NCI-H2081 treated with DMSO at 0.1 percent for 48 hours (cell line): Measurements from ENCODE around the gene HMGXB4.

Experiments
- DNase-seq: peaks from one replicate; lab custom pipeline; 2025; lab: John Stamatoyannopoulos, UW

HMGXB4 gene

DNA sequence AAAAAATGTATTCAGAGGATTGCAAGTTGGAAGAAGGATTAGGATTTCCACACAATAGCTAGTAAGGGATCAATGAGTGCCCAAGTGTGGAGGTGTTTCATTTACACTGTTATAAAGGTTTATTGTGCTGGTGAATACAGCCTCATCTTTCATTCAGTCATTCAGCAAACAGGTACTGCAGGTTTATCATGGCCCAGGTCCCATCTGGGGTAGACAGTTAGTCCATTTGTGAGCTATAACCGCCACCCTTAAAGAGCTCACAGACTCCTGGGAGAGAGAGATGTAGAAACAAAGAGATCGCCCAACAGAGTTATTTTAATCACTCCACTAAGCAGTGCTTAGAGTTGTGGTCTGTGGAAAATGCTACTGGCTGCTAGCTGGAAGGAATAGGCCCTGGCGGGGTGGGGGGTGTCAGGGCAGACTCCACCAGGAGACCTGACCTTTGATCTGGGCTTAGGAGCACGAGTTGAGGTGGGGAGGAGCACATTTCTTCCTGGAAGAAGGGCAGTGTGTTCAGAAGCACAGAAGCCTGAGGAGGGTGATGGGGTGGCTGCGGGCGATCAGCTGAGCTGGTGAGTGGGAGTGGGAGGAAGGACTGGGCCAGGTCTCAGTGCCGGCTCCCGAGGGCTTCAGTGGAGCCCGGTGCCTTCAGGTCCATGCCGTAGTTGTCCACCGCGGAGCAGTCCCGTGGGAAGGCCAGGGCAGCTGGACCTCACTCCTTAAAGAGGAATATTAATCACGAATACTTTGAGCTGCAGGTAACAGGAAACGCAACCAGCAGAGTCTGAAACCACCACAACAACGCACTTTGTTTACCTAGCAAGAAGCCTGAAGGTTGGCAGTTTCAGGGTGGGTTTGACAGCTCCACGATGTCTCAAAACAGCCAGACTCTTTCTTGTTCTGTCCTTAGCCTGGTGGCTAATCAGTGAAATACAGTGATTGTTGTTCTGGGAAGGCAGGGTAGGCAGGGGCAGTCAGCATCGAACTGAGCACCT, 53.6 kb downstream of the HMGXB4 start:
- no peak for DNase-seq

DNA sequence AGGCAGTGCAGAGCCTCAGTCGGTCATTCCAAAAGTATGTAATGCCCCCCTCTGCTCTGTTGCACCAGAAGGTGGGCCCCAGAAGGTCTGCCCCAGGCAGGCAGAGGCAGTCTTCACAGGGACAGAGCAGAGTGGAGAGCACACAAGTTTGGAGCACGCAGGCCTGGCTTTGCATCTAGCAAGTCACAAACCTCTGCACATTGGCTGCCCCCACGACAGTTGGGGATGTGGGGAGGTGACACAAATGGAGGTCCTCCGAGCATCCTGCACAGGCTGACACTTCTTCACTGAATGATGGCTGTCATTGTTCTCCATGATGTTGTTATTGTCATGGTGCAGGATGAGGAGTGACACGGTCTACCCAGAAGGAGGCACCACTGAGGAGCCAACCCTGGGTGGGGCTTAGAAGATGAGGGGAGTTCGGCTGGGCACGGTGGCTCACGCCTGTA, 54.3 kb downstream of the HMGXB4 start:
- DNase-seq = no peak

DNA sequence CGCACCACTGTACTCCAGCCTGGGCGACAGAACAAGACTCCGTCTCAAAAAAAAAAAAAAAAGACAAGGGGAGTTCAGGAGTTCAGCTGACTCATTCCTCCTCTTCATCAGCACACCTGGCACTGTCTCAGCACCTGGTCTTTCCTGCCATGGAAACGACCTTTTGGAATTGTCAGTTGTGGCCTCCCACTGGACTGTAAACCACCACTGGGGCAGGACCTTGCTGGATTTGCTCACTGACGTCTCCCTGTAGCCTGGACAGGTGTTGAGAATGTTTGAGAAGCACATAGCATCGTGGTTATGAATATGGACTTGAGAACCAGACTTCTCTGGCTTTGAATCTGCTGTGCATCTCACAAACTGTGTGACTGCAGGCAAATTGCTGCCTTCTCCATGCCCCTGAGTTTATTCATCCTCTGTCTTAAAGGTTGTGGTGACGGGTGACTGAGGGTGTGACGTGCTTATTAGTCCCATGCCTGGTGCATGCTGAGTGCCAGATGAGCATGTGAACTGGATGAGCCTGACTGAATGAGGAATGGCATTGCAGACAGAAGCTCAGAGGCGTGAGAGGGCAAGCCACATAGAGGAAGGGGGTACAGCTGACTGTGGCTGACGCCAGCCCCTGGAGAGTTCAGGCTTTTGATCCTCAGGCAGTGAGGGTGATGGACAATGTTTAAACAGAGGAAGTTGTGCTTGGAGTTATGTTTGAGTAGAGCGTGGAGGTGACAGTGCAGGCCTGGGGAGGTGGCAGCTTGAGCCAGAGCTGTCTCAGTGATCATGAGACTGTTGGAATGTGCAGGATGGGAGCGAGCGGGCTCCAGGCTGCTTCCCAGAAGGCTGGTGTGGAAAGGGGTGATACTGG, 55.1 kb downstream of the HMGXB4 start:
- no peak for DNase-seq

DNA sequence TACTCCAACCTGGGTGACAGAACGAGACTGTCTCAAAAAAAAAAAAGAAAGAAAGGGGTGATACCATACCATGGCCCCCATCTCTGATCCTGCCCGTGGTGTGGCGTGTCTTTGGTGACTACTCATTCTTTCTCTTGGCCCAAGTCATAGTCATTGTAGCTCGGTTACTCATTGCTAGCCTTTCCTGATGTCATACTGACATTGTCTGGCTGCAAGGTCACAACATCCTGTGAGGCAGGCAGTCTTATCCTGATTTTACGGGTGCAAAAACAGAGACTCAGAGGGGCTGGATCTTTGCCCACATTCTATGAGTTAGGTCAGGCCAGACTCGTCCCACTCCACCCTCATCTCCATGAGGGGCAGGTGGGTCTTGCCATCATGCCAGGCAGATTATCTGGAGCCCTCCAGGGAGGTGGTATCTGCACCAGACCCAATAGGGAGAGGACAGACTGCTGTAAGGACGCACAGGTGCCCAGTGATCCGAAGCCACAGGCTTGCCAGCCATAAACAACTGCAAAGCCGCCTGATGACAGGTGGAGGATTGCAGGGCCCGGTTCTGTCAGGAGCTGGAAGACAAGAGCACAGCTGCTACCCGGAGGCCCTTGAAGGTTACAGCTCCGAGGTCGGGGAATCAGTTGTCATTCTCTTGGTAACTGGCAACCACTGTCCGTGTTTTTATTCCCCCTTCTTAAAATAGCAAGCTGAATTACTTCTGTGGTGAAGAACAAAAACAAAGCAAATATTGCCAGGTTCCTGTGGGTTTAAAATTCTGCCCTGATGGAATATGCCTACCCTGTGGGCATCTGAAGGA, 56.2 kb downstream of the HMGXB4 start:
- DNase-seq = no peak

GRCh38 chr22:35314161-35314942, 57.1 kb downstream of the HMGXB4 start:
- no peak for DNase-seq

DNA sequence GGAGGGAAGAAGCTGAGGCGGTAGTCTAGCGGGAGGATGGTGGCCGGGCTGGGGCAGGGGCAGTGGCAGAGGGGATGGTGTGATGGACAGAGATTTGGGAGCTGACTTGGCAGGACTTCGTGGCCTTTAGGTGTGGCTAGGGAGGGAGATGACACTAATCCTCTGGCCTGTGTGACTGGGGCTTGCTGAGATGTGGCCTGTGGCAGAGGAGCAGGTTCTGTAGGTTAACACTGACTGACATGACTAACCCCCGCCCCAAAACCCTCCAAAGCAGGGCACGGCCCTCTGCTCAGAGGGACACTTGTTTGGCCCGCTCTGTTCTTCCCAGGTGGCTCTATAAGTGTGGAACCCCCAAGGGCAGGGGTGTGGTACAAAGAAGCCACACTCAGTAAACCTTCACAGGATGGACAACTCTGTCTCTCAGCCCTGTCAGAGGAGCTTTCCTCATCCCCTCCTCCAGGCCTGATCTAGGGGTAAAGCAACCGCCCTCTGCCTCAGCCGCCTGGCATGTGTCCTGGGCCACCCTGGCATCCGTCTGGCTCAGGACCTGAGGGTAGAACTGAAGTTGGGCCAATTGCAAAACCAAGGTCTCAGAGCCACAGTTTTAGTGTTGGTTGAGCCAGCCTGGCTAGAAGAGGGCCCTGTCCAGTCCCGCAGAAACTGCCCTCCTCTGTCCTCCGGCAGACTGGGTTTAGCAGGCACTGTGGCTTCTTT, 58.0 kb downstream of the HMGXB4 start:
- no peak for DNase-seq

DNA sequence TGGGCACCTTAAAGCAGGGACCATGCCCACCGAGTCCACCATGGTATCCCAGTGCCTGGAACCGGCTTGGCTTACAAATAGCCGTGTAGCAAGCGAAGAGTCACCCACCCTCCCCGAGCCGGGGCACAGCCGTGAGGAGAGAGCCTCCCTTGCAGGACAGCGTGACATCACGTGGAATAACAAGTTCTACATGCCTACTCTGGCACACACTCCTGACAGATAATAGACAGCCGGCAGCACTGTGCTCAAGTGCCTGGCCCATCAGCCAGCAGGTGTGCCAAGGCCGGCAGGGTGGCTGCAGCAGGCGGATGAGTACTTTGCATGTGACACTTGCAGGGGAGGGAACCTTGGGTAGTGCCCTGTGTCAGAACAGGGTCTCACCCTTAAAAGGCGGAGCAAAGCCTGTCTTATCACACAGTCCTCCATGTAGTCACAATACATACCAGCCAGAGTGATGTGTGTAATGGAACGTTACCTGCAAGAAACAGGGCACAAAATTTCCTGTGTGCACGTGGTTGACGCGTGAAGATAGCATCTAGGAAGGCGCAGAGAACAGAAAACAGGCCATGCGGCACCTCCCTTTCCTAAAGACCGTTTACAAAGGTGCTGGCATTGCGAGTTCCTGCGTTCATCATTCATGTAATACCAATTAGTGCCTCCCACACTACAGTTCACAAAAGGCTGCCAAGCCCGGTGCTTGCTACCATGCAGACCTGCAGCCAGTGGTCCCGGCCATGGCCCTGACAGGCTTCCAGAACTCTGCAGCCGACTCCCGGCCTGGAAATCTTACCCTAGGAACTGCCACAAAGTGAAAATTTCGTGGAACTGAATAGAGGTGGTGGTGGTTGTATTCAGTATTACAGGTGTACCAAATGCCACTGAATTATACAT, 58.8 kb downstream of the HMGXB4 start:
- DNase-seq = no peak

- DNase-seq = no peak
These were observed 59.5 kb downstream of the HMGXB4 start for GRCh38 chr22:35316751-35317150.

DNA sequence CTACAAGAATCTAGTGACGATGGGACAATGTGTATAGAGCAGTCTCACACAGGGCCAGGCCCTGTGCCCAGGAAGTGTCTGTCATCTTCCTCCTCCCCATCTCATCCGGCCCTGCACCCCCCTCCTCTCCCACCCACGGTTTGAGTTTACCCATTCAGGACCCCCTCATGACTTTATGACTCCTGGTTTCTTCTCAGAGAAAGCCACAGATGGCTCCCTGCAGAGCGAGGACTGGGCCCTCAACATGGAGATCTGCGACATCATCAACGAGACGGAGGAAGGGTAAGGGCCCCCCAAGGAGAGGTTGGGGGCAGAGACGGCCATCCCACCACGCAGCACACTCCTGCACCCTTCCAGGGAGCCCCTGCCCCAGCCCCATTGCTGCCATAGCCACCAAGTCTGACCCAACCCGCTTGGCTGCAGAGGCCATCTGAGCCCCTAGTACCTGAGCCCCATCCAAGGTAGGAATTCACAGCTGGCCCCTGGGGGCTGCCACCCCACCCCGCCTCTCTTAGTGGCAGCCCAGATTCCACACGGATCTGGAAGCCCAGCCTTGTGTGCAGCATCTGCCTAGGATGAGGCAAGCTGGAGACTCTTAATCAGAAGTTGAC, 60.5 kb downstream of the HMGXB4 start:
- DNase-seq = no peak

DNA sequence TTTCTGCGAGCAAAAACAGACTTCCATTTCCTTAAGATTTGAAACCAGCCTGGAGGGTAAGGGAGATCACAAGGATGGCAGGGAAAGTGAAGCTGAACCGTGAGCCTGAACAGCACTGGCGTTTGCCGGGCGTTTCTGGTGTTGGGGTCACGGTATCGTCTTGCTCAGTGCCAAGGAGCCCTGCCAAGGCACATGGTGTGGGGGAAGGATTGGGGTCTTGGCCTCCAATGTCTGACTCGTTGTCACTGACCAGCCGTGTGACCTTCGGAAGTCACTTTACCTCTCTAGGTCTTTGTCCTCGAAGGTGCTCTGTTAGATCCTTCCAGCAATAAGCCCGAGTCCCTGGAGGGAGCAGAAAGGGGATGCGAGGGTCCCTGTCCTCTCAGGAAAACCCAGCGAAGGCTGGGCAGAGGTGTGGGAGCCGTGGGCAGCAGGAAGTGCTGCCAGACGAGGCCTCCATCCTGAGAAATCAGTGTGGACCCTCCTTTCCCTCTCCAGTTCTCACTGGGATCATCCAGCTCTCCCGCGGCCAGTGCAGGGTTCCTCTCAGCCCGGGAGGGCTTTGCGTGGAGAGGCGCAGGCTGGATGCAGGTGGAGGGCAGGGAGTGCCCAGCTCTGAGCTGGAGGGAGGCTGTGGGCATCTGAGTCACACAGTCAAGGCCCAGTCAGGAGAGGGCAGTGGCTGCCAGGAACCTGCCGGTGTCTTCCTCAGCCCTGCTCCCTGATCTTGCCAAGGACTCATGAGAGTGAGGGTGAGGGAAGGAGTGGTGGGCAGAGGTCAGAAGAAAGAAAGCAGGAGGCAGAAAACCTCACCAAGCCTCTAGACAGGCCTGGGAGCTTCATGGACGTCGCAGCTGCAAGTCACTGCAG, 61.3 kb downstream of the HMGXB4 start:
- no peak for DNase-seq

DNA sequence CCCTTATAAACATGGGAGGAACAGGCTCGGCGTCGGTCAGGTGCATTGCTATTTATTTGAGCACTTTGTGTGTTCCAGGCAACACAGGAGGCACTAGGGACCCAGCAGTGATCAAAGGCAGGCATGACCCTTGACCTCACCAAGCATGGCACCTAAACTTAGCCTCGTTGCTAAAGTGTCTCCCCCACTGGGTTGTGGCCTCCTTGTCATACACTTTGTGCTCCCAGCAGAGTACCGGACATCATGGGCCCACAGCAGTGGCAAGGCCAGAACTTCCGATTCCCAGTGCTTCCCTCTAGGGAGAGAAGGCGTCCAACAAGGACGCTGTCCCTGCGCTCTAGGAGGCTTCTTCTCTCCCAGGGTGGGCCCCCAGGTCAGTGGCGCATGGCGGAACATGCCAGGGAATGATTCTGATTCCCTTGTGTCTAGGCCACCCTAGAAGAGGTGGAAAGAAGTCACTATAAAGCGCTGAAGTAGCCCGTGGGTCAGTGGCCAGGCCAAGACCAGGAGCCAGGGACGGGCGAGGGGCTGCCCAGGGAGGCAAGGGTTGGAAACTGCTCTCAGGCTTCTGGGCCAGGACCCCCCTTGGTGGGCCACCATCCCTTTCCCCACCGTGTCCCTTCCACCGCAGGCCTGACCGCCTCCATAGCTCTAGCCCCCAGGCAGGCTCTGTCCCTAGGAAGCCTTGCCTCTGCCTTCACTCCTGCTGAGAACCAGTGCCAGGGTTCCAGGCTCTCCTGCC, 62.1 kb downstream of the HMGXB4 start:
- DNase-seq = no peak

- DNase-seq = no peak
These were observed 64.8 kb downstream of the HMGXB4 start for GRCh38 chr22:35322126-35322525.

DNA sequence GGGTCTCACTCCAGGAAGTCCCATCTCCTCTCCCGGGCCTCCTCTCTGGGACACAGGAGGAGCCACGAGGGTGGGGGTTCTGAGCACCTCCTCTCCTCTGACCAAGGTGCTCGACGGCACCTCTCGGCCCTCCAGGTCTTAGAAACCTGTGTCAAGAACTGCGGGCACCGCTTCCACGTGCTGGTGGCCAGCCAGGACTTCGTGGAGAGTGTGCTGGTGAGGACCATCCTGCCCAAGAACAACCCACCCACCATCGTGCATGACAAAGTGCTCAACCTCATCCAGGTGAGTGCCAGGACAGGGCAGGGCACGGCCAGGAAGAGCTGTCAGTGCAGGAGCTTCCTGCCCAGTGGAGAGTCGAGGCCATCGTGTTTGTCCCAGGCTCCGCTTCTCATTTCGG, 65.6 kb downstream of the HMGXB4 start:
- DNase-seq = no peak

DNA sequence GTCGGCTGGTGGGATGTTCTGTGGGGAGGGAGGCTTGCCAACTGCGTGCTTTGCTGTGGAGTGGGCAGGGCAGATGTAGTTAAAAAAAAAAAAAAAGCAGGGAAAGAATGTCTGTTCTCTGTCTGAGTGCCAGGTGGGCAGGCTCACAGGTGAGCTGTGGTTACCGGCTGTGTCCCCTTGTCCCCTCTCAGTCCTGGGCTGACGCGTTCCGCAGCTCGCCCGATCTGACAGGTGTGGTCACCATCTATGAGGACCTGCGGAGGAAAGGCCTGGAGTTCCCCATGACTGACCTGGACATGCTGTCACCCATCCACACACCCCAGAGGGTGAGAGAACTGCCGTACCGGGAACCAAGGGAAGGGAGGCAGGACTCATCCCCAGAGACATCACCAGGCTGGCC, 66.0 kb downstream of the HMGXB4 start:
- DNase-seq = no peak

GRCh38 chr22:35324067-35324466, 66.8 kb downstream of the HMGXB4 start:
- DNase-seq = no peak

GRCh38 chr22:35324762-35325161, 67.5 kb downstream of the HMGXB4 start:
- no peak for DNase-seq

GRCh38 chr22:35325209-35325608, 67.9 kb downstream of the HMGXB4 start:
- no peak for DNase-seq
